ENCODE data around the gene R3HDM2.
A peak's percentile ranks its signal among the peaks of the same experiment; 100 is the strongest.
"Not testable (repeated sequence)": the region's sequence is repeated elsewhere in the genome, so short reads cannot be mapped to it uniquely, and the experiment has no call there.

R3HDM2 gene

GRCh38 chr12:57381693-57382220 is 49.1 kb downstream of the R3HDM2 start:
- H3K27ac Mint-ChIP-seq = peak overlapping the region; percentile 46
- H3K36me3 Mint-ChIP-seq (ENCODE audit: low read depth) = peaks cover 61% of the 10 kb centered on the region
- H3K9me3 Mint-ChIP-seq = no peaks in the 10 kb centered on the region

GRCh38 chr12:57380300-57380699 is 50.5 kb downstream of the R3HDM2 start:
- no peaks in the 10 kb centered on the region for H3K9me3 Mint-ChIP-seq
- H3K27ac Mint-ChIP-seq = no peak overlapping the region
- peaks cover 56% of the 10 kb centered on the region for H3K36me3 Mint-ChIP-seq (ENCODE audit: low read depth)
- H3K4me3 Mint-ChIP-seq = no peak overlapping the region
- H3K4me1 Mint-ChIP-seq (ENCODE audit: low read depth) = peaks cover 5% of the 10 kb centered on the region
- H3K27me3 Mint-ChIP-seq = no peaks in the 10 kb centered on the region
- intact Hi-C loops (cut with micrococcal nuclease) = loop anchor here (10.0 kb wide), 1 partner anchor 185 kb away; no protein-coding TSS in a partner anchor

More at GRCh38 chr12:57381693-57382220, 49.1 kb downstream of the R3HDM2 start:
- Mint-ChIP-seq H3K4me3 (no peak overlapping the region), H3K4me1 (ENCODE audit: low read depth) (peaks cover 5% of the 10 kb centered on the region), H3K27me3 (no peaks in the 10 kb centered on the region)
- intact Hi-C loops (cut with micrococcal nuclease) = loop anchor here (10.0 kb wide), 1 partner anchor 187 kb away; no protein-coding TSS in a partner anchor

GRCh38 chr12:57377103-57377840 is 53.6 kb downstream of the R3HDM2 start:
- H3K4me3 Mint-ChIP-seq = no peak overlapping the region
- H3K9me3 Mint-ChIP-seq = no peaks in the 10 kb centered on the region
- H3K27ac Mint-ChIP-seq = no peak overlapping the region
- H3K36me3 Mint-ChIP-seq (ENCODE audit: low read depth) = peaks cover 44% of the 10 kb centered on the region
- H3K4me1 Mint-ChIP-seq (ENCODE audit: low read depth) = peaks cover 5% of the 10 kb centered on the region
- intact Hi-C loops (cut with micrococcal nuclease) = no loop called here
- H3K27me3 Mint-ChIP-seq = no peaks in the 10 kb centered on the region

GRCh38 chr12:57372233-57372632 is 58.6 kb downstream of the R3HDM2 start:
- intact Hi-C loops (cut with micrococcal nuclease) = no loop called here
- Mint-ChIP-seq H3K27me3 (no peaks in the 10 kb centered on the region), H3K4me3 (no peak overlapping the region), H3K27ac (no peak overlapping the region), H3K9me3 (no peaks in the 10 kb centered on the region), H3K4me1 (ENCODE audit: low read depth) (no peaks in the 10 kb centered on the region), H3K36me3 (ENCODE audit: low read depth) (peaks cover 49% of the 10 kb centered on the region)

- Mint-ChIP-seq H3K27me3 (no peaks in the 10 kb centered on the region), H3K36me3 (ENCODE audit: low read depth) (peaks cover 58% of the 10 kb centered on the region), H3K27ac (no peak overlapping the region), H3K4me3 (no peak overlapping the region), H3K4me1 (ENCODE audit: low read depth) (no peaks in the 10 kb centered on the region), H3K9me3 (no peaks in the 10 kb centered on the region)
- intact Hi-C loops (cut with micrococcal nuclease) = no loop called here
Measured at GRCh38 chr12:57370696-57371095, 60.1 kb downstream of the R3HDM2 start.

GRCh38 chr12:57370072-57370471 is 60.8 kb downstream of the R3HDM2 start:
- no peaks in the 10 kb centered on the region for H3K27me3 Mint-ChIP-seq
- intact Hi-C loops (cut with micrococcal nuclease) = no loop called here
- H3K4me1 Mint-ChIP-seq (ENCODE audit: low read depth) = no peaks in the 10 kb centered on the region
- H3K9me3 Mint-ChIP-seq = no peaks in the 10 kb centered on the region
- no peak overlapping the region for H3K27ac Mint-ChIP-seq
- H3K36me3 Mint-ChIP-seq (ENCODE audit: low read depth) = peaks cover 56% of the 10 kb centered on the region
- no peak overlapping the region for H3K4me3 Mint-ChIP-seq

- peaks cover 54% of the 10 kb centered on the region for H3K36me3 Mint-ChIP-seq (ENCODE audit: low read depth)
- H3K4me3 Mint-ChIP-seq = no peak overlapping the region
- intact Hi-C loops (cut with micrococcal nuclease) = no loop called here
- H3K27ac Mint-ChIP-seq = no peak overlapping the region
- H3K9me3 Mint-ChIP-seq = no peaks in the 10 kb centered on the region
- H3K27me3 Mint-ChIP-seq = no peaks in the 10 kb centered on the region
- no peaks in the 10 kb centered on the region for H3K4me1 Mint-ChIP-seq (ENCODE audit: low read depth)
Measured at GRCh38 chr12:57369202-57369601, 61.6 kb downstream of the R3HDM2 start.

GRCh38 chr12:57368349-57369095 is 62.3 kb downstream of the R3HDM2 start:
- Mint-ChIP-seq H3K27me3 (no peaks in the 10 kb centered on the region), H3K36me3 (ENCODE audit: low read depth) (peaks cover 49% of the 10 kb centered on the region), H3K4me1 (ENCODE audit: low read depth) (no peaks in the 10 kb centered on the region), H3K27ac (no peak overlapping the region), H3K9me3 (no peaks in the 10 kb centered on the region), H3K4me3 (no peak overlapping the region)
- intact Hi-C loops (cut with micrococcal nuclease) = no loop called here

GRCh38 chr12:57367121-57367520 is 63.7 kb downstream of the R3HDM2 start:
- H3K36me3 Mint-ChIP-seq (ENCODE audit: low read depth) = peaks cover 49% of the 10 kb centered on the region
- intact Hi-C loops (cut with micrococcal nuclease) = no loop called here
- H3K4me1 Mint-ChIP-seq (ENCODE audit: low read depth) = no peaks in the 10 kb centered on the region
- no peak overlapping the region for H3K4me3 Mint-ChIP-seq
- no peaks in the 10 kb centered on the region for H3K9me3 Mint-ChIP-seq
- no peak overlapping the region for H3K27ac Mint-ChIP-seq
- H3K27me3 Mint-ChIP-seq = no peaks in the 10 kb centered on the region

GRCh38 chr12:57366315-57366714 is 64.5 kb downstream of the R3HDM2 start:
- Mint-ChIP-seq H3K27ac (no peak overlapping the region), H3K36me3 (ENCODE audit: low read depth) (peaks cover 49% of the 10 kb centered on the region), H3K4me1 (ENCODE audit: low read depth) (no peaks in the 10 kb centered on the region), H3K9me3 (no peaks in the 10 kb centered on the region), H3K4me3 (no peak overlapping the region), H3K27me3 (no peaks in the 10 kb centered on the region)
- intact Hi-C loops (cut with micrococcal nuclease) = no loop called here

GRCh38 chr12:57364156-57364555 is 66.7 kb downstream of the R3HDM2 start:
- H3K9me3 Mint-ChIP-seq; intact Hi-C loops (cut with micrococcal nuclease); H3K4me1 Mint-ChIP-seq (ENCODE audit: low read depth); H3K27ac Mint-ChIP-seq; H3K27me3 Mint-ChIP-seq; H3K4me3 Mint-ChIP-seq: not testable (repeated sequence)
- H3K36me3 Mint-ChIP-seq (ENCODE audit: low read depth) = peaks cover 46% of the 10 kb centered on the region

- H3K4me1 Mint-ChIP-seq (ENCODE audit: low read depth) = no peaks in the 10 kb centered on the region
- intact Hi-C loops (cut with micrococcal nuclease) = no loop called here
- H3K9me3 Mint-ChIP-seq = no peaks in the 10 kb centered on the region
- peaks cover 37% of the 10 kb centered on the region for H3K36me3 Mint-ChIP-seq (ENCODE audit: low read depth)
- no peak overlapping the region for H3K4me3 Mint-ChIP-seq
- no peaks in the 10 kb centered on the region for H3K27me3 Mint-ChIP-seq
- H3K27ac Mint-ChIP-seq = no peak overlapping the region
Measured at GRCh38 chr12:57360468-57360867, 70.4 kb downstream of the R3HDM2 start.

GRCh38 chr12:57358646-57359045 is 72.2 kb downstream of the R3HDM2 start:
- intact Hi-C loops (cut with micrococcal nuclease) = no loop called here
- Mint-ChIP-seq H3K27ac (no peak overlapping the region), H3K36me3 (ENCODE audit: low read depth) (peaks cover 42% of the 10 kb centered on the region), H3K9me3 (no peaks in the 10 kb centered on the region), H3K4me1 (ENCODE audit: low read depth) (no peaks in the 10 kb centered on the region), H3K27me3 (no peaks in the 10 kb centered on the region), H3K4me3 (no peak overlapping the region)

GRCh38 chr12:57355734-57356133 is 75.1 kb downstream of the R3HDM2 start:
- no peaks in the 10 kb centered on the region for H3K9me3 Mint-ChIP-seq
- peaks cover 35% of the 10 kb centered on the region for H3K36me3 Mint-ChIP-seq (ENCODE audit: low read depth)
- intact Hi-C loops (cut with micrococcal nuclease) = no loop called here
- H3K27me3 Mint-ChIP-seq = no peaks in the 10 kb centered on the region
- H3K4me3 Mint-ChIP-seq = no peak overlapping the region
- H3K4me1 Mint-ChIP-seq (ENCODE audit: low read depth) = no peaks in the 10 kb centered on the region
- H3K27ac Mint-ChIP-seq = no peak overlapping the region
